DMS153 treated with DMSO at 0.1 percent for 48 hours (cell line): ENCODE results near the gene COBL.
"Not testable (repeated sequence)": the region's sequence is repeated elsewhere in the genome, so short reads cannot be mapped to it uniquely, and the experiment has no call there.

ENCODE experiments used
- DNase-seq: peaks from one replicate; lab custom pipeline; 2025; ENCODE audit not compliant: unreplicated experiment; lab: John Stamatoyannopoulos, UW

COBL gene

GRCh38 chr7:51013218-51013786 lies 303.3 kb downstream of the COBL start:
- DNase-seq = no peak

GRCh38 chr7:51012569-51013217 lies 303.9 kb downstream of the COBL start:
- no peak for DNase-seq

- no peak for DNase-seq
Measured at GRCh38 chr7:51011710-51012350, 304.8 kb downstream of the COBL start.

- no peak for DNase-seq
Measured at GRCh38 chr7:51010534-51010933, 306.1 kb downstream of the COBL start.

GRCh38 chr7:51009716-51010496 lies 306.7 kb downstream of the COBL start:
- DNase-seq = no peak

- DNase-seq = no peak
Measured at GRCh38 chr7:51007551-51008505, 308.8 kb downstream of the COBL start.

- no peak for DNase-seq
Measured at GRCh38 chr7:51006483-51007235, 309.9 kb downstream of the COBL start.

- no peak for DNase-seq
Measured at GRCh38 chr7:51005074-51005473, 311.5 kb downstream of the COBL start.

GRCh38 chr7:51000956-51001355 lies 315.7 kb downstream of the COBL start:
- DNase-seq = no peak

- DNase-seq = no peak
Measured at GRCh38 chr7:50994753-50995319, 321.8 kb downstream of the COBL start.

- not testable (repeated sequence) for DNase-seq
Measured at GRCh38 chr7:50990214-50990613, 326.4 kb downstream of the COBL start.

GRCh38 chr7:50988988-50989387 lies 327.6 kb downstream of the COBL start:
- no peak for DNase-seq

- DNase-seq = no peak
Measured at GRCh38 chr7:50988465-50988864, 328.1 kb downstream of the COBL start.

GRCh38 chr7:50985096-50985495 lies 331.5 kb downstream of the COBL start:
- DNase-seq = no peak

GRCh38 chr7:50983850-50984249 lies 332.8 kb downstream of the COBL start:
- DNase-seq = no peak

- no peak for DNase-seq
Measured at GRCh38 chr7:50982626-50983025, 334.0 kb downstream of the COBL start.

GRCh38 chr7:50981743-50982142 lies 334.9 kb downstream of the COBL start:
- DNase-seq = no peak

GRCh38 chr7:50980411-50980810 lies 336.2 kb downstream of the COBL start:
- no peak for DNase-seq

GRCh38 chr7:50978633-50979215 lies 337.9 kb downstream of the COBL start:
- DNase-seq = no peak
